ENCODE results near the gene ZMPSTE24.

ZMPSTE24 gene

DNA sequence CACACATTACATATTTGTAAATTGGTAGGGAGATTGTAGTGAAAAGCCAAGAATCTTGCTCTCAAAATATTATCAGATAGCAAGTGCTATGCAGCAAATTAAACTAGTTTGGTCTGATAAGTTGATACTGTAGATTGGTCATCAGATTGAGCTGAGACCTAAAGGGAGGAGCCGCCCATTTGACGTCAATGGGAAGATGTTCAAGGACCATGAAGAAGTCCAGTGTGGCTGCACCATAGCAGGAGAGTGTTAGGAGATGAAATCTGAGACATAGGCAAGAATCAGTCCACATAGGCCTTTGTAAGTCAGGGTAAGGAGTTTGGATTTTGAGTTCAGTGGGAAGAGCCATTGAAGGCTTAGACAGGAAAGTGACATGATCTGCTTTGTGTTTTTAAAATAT is 16.3 kb downstream of the ZMPSTE24 start:
- H3K4me1 ChIP-seq (ENCODE audit: control insufficient read depth, insufficient read depth, low read length), result no peaks in the 10 kb centered on the region
- peaks cover 3% of the 10 kb centered on the region; the same call in 1 of the 2 replicates for H3K36me3 ChIP-seq (ENCODE audit: control insufficient read depth, insufficient read depth, low read length)
- H3K4me3 ChIP-seq (ENCODE audit: low read length), result no peak overlapping the region
- WGBS (ENCODE audit: insufficient coverage, insufficient read length), result no CpG with 5 or more reads among the region's 2 CpGs
- DNase-seq (ENCODE audit: low read depth, low spot score), result no peak
- no peak overlapping the region for H3K27ac ChIP-seq (ENCODE audit: low read length)
- H3K27me3 ChIP-seq (ENCODE audit: control insufficient read depth, insufficient read depth, low read length), result no peaks in the 10 kb centered on the region
- no peaks in the 10 kb centered on the region for H3K9me3 ChIP-seq (ENCODE audit: control insufficient read depth, insufficient read depth, low read length)

DNA sequence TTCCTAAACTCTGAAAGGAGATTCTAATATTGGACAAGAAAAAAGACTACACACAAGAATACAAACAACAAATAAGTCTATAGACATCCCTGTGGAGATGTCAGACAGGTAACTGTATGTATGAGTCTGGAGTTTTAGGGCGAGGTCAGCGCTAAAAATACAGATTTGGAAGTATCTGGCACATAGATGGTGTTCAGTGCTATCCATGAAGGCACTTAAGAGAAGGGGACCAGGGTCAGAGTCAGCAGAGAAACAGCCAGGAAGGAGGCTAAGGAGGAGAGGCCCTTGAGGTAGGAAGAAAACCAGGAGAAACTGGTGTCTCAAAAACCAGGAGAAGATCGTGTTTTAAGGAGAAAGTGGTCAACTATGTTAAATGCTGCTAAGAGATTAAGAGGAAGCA is 18.1 kb downstream of the ZMPSTE24 start:
- no CpG with 5 or more reads among the region's 3 CpGs for WGBS (ENCODE audit: insufficient coverage, insufficient read length)
- Histone ChIP-seq H3K27me3 (ENCODE audit: control insufficient read depth, insufficient read depth, low read length) (no peaks in the 10 kb centered on the region), H3K4me3 (ENCODE audit: low read length) (no peak overlapping the region), H3K27ac (ENCODE audit: low read length) (no peak overlapping the region), H3K36me3 (ENCODE audit: control insufficient read depth, insufficient read depth, low read length) (peaks cover 3% of the 10 kb centered on the region; the same call in 1 of the 2 replicates), H3K4me1 (ENCODE audit: control insufficient read depth, insufficient read depth, low read length) (no peaks in the 10 kb centered on the region), H3K9me3 (ENCODE audit: control insufficient read depth, insufficient read depth, low read length) (no peaks in the 10 kb centered on the region)
- DNase-seq (ENCODE audit: low read depth, low spot score), result no peak

DNA sequence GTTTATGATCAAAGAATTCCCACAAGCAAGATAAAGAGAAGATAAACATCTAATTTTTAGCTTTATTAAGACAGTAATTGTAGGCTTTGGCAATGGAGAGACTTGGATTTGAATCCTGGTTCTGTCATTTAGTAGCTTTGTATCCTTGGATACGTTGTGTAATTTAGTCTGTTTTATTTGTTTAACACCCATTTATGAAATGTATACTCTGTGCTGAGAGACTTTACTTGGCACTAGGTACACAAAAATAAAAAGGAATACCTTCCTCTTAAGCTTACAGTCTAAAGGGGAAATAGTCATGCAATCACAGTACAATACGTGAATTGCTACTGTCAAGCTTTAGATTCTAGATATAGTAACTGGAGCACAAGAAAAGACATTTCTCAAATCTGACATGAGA is 23.8 kb downstream of the ZMPSTE24 start:
- Histone ChIP-seq H3K27ac (ENCODE audit: low read length) (no peak overlapping the region), H3K36me3 (ENCODE audit: control insufficient read depth, insufficient read depth, low read length) (no peaks in the 10 kb centered on the region), H3K4me3 (ENCODE audit: low read length) (no peak overlapping the region), H3K27me3 (ENCODE audit: control insufficient read depth, insufficient read depth, low read length) (no peaks in the 10 kb centered on the region), H3K4me1 (ENCODE audit: control insufficient read depth, insufficient read depth, low read length) (no peaks in the 10 kb centered on the region), H3K9me3 (ENCODE audit: control insufficient read depth, insufficient read depth, low read length) (no peaks in the 10 kb centered on the region)
- no peak for DNase-seq (ENCODE audit: low read depth, low spot score)
- WGBS (ENCODE audit: insufficient coverage, insufficient read length), result no CpG with 5 or more reads among the region's 2 CpGs

DNA sequence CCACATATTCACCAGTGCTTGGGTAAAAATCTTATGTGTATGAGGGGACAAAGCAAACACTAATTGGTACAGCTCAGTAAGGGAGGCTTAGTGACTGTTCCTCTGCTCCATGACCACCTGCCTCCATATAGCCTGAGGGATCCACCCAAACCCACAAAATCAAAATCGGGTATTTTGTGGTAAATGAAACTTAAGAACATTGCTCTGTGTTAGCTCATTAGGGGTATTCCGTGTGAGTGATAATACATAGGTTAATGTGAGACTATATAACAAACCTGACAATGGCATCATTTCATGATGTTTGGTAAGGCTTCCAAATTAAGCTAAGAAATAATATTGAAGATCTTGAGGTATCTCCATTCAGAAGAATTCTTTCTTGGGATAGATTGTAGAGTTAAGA is 33.3 kb downstream of the ZMPSTE24 start:
- no peaks in the 10 kb centered on the region for H3K4me1 ChIP-seq (ENCODE audit: control insufficient read depth, insufficient read depth, low read length)
- no peak overlapping the region for H3K27ac ChIP-seq (ENCODE audit: low read length)
- no peaks in the 10 kb centered on the region for H3K27me3 ChIP-seq (ENCODE audit: control insufficient read depth, insufficient read depth, low read length)
- H3K9me3 ChIP-seq (ENCODE audit: control insufficient read depth, insufficient read depth, low read length), result no peaks in the 10 kb centered on the region
- H3K36me3 ChIP-seq (ENCODE audit: control insufficient read depth, insufficient read depth, low read length), result no peaks in the 10 kb centered on the region; the same call in 1 of the 2 replicates
- DNase-seq (ENCODE audit: low read depth, low spot score), result no peak
- no peak overlapping the region for H3K4me3 ChIP-seq (ENCODE audit: low read length)
- no CpG with 5 or more reads among the region's 2 CpGs for WGBS (ENCODE audit: insufficient coverage, insufficient read length)

DNA sequence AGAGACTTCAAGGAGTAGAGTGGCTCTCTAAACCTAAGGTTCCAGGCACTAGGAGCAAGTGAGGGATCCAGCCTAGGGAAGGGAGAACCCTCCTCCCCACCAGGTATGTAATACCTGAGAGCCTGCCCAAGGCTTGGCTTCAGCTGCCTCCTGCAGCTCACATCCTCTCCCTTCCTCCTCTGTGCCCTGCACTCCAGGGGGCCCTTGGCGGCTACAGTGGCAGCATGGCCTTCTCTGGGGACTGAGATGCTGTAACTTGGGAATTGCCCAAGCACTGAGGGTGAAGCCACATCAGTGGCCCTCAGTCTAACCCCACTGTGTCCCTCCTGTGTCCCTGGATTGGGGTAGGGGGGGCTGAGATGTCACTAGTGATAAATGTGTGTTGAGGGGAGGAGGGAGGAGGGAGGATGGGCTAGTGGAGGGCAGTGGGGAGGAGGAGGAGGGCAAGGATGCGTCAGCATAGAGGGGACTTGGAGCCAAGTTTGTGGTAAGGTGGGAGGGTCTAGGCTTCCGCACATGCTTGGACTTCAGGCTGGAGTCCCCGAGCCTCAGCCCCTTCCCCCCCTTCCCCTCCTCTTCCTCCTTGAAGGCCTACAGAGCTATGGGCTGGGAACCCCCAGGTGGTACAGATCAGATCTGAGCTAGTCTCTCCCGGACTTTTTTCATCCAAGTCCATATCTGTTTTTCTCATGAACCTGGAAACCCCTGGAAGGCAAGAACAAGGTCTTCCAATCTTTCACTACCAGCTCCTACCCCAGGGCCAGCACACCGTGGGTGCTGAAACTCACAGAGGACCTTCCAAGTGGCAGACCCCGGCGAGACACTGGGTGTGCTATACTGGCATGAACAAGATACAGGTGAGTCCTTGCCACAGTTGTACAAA is 41.6 kb downstream of the ZMPSTE24 start:
- H3K9me3 ChIP-seq (ENCODE audit: control insufficient read depth, insufficient read depth, low read length), result no peaks in the 10 kb centered on the region
- no peaks in the 10 kb centered on the region for H3K27me3 ChIP-seq (ENCODE audit: control insufficient read depth, insufficient read depth, low read length)
- H3K27ac ChIP-seq (ENCODE audit: low read length), result no peak overlapping the region
- H3K36me3 ChIP-seq (ENCODE audit: control insufficient read depth, insufficient read depth, low read length), result no peaks in the 10 kb centered on the region
- no peak overlapping the region for H3K4me3 ChIP-seq (ENCODE audit: low read length)
- no CpG with 5 or more reads among the region's 8 CpGs for WGBS (ENCODE audit: insufficient coverage, insufficient read length)
- H3K4me1 ChIP-seq (ENCODE audit: control insufficient read depth, insufficient read depth, low read length), result peaks cover 6% of the 10 kb centered on the region
- no peak for DNase-seq (ENCODE audit: low read depth, low spot score)

DNA sequence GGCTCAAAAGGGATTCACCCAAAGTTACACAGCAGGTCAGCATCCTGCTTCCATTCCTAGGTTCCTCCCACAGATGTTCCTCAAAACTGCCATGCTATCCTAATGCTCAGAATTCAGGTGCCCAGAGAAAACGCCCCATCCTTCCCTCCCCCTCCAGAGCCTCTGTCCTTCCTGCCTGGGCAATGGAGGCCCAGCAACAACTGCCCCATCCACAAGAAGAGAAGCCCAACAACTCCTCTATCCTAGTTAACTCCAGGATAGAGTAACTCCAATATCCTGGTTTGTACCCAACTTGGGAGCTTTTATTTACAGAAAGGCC is 42.2 kb downstream of the ZMPSTE24 start:
- Histone ChIP-seq H3K9me3 (ENCODE audit: control insufficient read depth, insufficient read depth, low read length) (no peaks in the 10 kb centered on the region), H3K27ac (ENCODE audit: low read length) (no peak overlapping the region), H3K4me3 (ENCODE audit: low read length) (no peak overlapping the region), H3K36me3 (ENCODE audit: control insufficient read depth, insufficient read depth, low read length) (no peaks in the 10 kb centered on the region), H3K27me3 (ENCODE audit: control insufficient read depth, insufficient read depth, low read length) (no peaks in the 10 kb centered on the region), H3K4me1 (ENCODE audit: control insufficient read depth, insufficient read depth, low read length) (peaks cover 6% of the 10 kb centered on the region)
- WGBS (ENCODE audit: insufficient coverage, insufficient read length), result no CpG with 5 or more reads among the region's 1 CpG
- DNase-seq (ENCODE audit: low read depth, low spot score), result no peak

DNA sequence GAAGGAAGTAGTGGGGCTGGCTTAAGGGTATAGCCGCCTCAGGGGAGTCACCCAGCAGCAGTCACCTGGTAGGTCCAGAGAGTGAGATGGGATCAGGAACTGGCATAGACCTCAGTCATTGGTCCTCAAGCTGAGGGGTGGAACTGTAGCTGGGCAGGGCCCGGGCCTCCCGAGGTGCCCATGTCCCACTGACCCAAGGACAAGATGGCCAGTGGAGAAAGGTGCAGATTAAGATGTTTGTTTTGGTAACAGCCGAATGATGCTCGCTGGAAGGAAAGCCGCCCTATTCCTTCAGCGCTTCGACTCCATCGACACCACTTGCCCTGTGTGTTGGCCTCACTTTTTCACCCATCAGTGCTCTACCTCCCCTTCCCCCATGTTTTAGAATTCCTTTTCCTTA is 42.6 kb downstream of the ZMPSTE24 start:
- no peak overlapping the region for H3K4me3 ChIP-seq (ENCODE audit: low read length)
- DNase-seq (ENCODE audit: low read depth, low spot score), result no peak
- H3K36me3 ChIP-seq (ENCODE audit: control insufficient read depth, insufficient read depth, low read length), result no peaks in the 10 kb centered on the region
- peaks cover 6% of the 10 kb centered on the region for H3K4me1 ChIP-seq (ENCODE audit: control insufficient read depth, insufficient read depth, low read length)
- H3K9me3 ChIP-seq (ENCODE audit: control insufficient read depth, insufficient read depth, low read length), result no peaks in the 10 kb centered on the region
- no peaks in the 10 kb centered on the region for H3K27me3 ChIP-seq (ENCODE audit: control insufficient read depth, insufficient read depth, low read length)
- WGBS (ENCODE audit: insufficient coverage, insufficient read length), result no CpG with 5 or more reads among the region's 9 CpGs
- H3K27ac ChIP-seq (ENCODE audit: low read length), result no peak overlapping the region

DNA sequence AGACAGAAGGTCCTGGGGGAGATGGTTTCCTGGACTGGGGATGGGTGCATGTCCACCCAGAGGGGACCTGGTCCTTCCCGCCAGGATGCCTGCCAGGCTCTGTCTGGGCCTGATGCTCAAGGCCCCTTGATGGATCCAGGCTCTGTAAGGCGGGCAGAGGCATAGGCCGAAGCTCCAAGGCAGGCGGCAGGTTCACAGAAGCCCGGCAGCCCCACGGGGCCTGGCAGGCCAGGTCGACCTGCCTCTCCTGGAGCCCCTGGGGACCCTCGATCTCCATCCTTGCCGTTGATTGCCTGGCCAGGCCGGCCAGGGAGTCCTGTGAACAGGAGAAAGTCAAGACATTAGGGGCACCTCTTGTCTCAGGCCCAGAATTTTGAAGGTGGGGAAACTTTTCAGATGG is 43.0 kb downstream of the ZMPSTE24 start:
- Histone ChIP-seq H3K4me3 (ENCODE audit: low read length) (no peak overlapping the region), H3K27me3 (ENCODE audit: control insufficient read depth, insufficient read depth, low read length) (no peaks in the 10 kb centered on the region), H3K4me1 (ENCODE audit: control insufficient read depth, insufficient read depth, low read length) (peaks cover 6% of the 10 kb centered on the region), H3K27ac (ENCODE audit: low read length) (no peak overlapping the region), H3K9me3 (ENCODE audit: control insufficient read depth, insufficient read depth, low read length) (no peaks in the 10 kb centered on the region), H3K36me3 (ENCODE audit: control insufficient read depth, insufficient read depth, low read length) (no peaks in the 10 kb centered on the region)
- WGBS (ENCODE audit: insufficient coverage, insufficient read length), result no CpG with 5 or more reads among the region's 10 CpGs
- no peak for DNase-seq (ENCODE audit: low read depth, low spot score)

DNA sequence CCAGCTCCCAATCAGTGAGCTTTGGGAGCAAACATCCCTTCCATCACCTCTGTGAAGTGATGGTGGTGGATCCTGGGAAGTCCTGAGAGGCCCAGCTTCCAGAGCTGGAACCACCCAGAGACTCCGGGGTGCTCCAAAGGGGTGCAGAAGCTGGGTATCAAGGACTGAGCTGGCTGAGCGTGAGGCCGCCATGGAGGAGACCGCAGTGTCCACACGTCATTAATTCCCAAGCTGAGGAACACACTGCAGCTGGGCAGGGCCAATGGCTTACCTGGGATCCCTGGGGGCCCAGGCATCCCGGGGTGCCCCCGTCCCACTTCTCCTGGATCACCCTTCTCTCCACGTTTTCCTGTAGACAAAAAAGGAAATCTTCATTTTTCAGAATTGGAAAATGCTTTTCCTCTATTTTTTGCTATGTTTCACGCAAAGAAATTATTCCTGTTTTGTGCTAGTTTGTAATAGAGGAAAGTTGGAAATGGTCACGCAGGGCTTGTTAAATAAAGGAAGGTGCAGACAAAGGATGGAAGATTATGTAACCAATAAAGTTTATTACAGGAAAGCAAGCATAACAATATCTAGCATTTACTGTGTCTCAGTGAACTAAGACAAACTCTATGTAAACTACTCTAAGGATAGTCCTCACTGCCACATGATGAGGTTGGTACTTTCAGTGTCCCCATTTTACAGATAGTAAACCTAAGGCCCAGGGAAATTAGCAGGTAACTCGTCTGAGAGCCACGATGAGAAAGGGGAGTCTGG is 43.7 kb downstream of the ZMPSTE24 start:
- DNase-seq (ENCODE audit: low read depth, low spot score), result no peak
- Histone ChIP-seq H3K27me3 (ENCODE audit: control insufficient read depth, insufficient read depth, low read length) (no peaks in the 10 kb centered on the region), H3K36me3 (ENCODE audit: control insufficient read depth, insufficient read depth, low read length) (no peaks in the 10 kb centered on the region), H3K27ac (ENCODE audit: low read length) (no peak overlapping the region), H3K4me1 (ENCODE audit: control insufficient read depth, insufficient read depth, low read length) (peaks cover 6% of the 10 kb centered on the region), H3K9me3 (ENCODE audit: control insufficient read depth, insufficient read depth, low read length) (no peaks in the 10 kb centered on the region), H3K4me3 (ENCODE audit: low read length) (no peak overlapping the region)
- WGBS (ENCODE audit: insufficient coverage, insufficient read length), result no CpG with 5 or more reads among the region's 12 CpGs

DNA sequence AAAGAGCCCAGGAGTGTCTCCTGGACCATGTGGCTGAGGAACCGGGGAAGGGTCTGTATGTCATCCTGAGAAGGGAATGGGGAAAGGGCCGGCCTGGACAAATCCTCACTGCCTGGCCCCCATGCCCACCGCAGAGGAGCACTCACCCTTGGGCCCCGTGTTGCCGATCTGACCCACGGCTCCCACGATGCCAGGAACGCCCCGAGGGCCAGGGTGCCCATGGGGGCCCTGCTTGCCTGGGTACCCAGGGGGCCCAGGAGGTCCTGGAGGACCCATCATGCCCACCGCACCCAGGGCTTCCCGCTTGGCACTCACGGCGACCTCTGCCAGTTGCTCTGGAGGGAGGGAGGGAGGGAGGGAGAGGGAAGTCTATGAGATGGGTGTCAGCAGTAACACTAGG is 44.4 kb downstream of the ZMPSTE24 start:
- no peaks in the 10 kb centered on the region for H3K9me3 ChIP-seq (ENCODE audit: control insufficient read depth, insufficient read depth, low read length)
- H3K27me3 ChIP-seq (ENCODE audit: control insufficient read depth, insufficient read depth, low read length), result no peaks in the 10 kb centered on the region
- no peak for DNase-seq (ENCODE audit: low read depth, low spot score)
- H3K4me1 ChIP-seq (ENCODE audit: control insufficient read depth, insufficient read depth, low read length), result peaks cover 6% of the 10 kb centered on the region
- H3K4me3 ChIP-seq (ENCODE audit: low read length), result no peak overlapping the region
- WGBS (ENCODE audit: insufficient coverage, insufficient read length), result no CpG with 5 or more reads among the region's 13 CpGs
- no peaks in the 10 kb centered on the region for H3K36me3 ChIP-seq (ENCODE audit: control insufficient read depth, insufficient read depth, low read length)
- H3K27ac ChIP-seq (ENCODE audit: low read length), result no peak overlapping the region

All from iPS DF 6.9 (cell line).